ENCODE measurements around the gene ASB1. TPM values are rescaled to one million over a fixed set of nuclear protein-coding genes. Genes with fewer than 3 reads are reported as not detected.
A peak's percentile ranks its signal among the peaks of the same experiment; 100 is the strongest.

Gene ASB1
- total RNA-seq, 1 experiment from 2014 or later: 28.9 TPM

- CTCF ChIA-PET: no interaction called here
- intact Hi-C loops (cut with micrococcal nuclease): no loop called here
Measured at GRCh38 chr2:238381341-238382115, 45.2 kb upstream of the ASB1 start.

DNA sequence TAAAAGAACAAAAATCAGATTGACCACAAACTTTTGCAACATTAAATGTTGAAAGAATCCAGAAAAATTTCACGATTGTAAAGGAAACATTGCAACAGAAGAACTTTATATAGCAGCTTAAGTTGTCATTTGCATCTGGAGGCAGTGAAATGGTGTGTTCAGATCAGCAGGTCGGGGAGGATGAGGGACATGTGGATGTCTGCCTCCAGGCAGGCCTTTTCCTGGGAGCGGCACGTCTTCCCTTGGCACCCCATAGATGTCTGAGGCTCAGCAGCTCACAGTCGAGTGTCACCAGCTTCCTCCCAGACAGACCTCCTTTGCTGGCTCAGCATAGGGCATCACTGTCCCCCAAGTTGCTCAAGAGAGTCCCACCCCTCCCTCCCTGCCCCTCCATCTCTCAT lies 44.3 kb upstream of the ASB1 start:
- ATAC-seq (no peak), DNase-seq (no peak)
- Histone ChIP-seq H3K4me1 (ENCODE audit: insufficient read depth, low read length) (peaks cover 28% of the 10 kb centered on the region), H4K20me1 (ENCODE audit: low read length) (no peaks in the 10 kb centered on the region), H3K79me2 (ENCODE audit: low read length) (no peaks in the 10 kb centered on the region), H3K9me3 (ENCODE audit: low read length) (no peaks in the 10 kb centered on the region), H3K9ac (ENCODE audit: low read length) (no peak overlapping the region), H3K27me3 (ENCODE audit: low read length) (no peaks in the 10 kb centered on the region), H2AFZ (ENCODE audit: low read length) (no peak overlapping the region), H3K4me2 (ENCODE audit: low read length) (no peak overlapping the region), H3K9me2 (replicated peaks; ENCODE audit: low read length) (no peaks in the 10 kb centered on the region), H3K27ac (ENCODE audit: low read length) (no peak overlapping the region), H3K36me3 (ENCODE audit: low read depth, low read length) (no peaks in the 10 kb centered on the region), H3K4me3 (ENCODE audit: low read length) (no peak overlapping the region), H3F3A (ENCODE audit: low read length, unreplicated experiment) (peaks cover 8% of the 10 kb centered on the region)
- TF ChIP-seq EZH2 (IDR thresholded peaks at IDR 0.05; ENCODE audit: low read length, unreplicated experiment) (no peak), CTCF (conservative IDR thresholded peaks at IDR 0.05; ENCODE audit: low read depth, low read length) (no peak), EZH2phosphoT487 (IDR thresholded peaks at IDR 0.05; ENCODE audit: borderline replicate concordance, low read length) (no peak)
- intact Hi-C loops (cut with micrococcal nuclease): no loop called here
- ChIA-PET CTCF (no interaction called here), POLR2A (ENCODE audit: unreplicated experiment) (no interaction called here)
- no TSS peak for BruUV-seq (replicated peaks)

More at GRCh38 chr2:238381341-238382115, 45.2 kb upstream of the ASB1 start:
- no peaks in the 10 kb centered on the region for H3K79me2 ChIP-seq (ENCODE audit: low read length)
- no peaks in the 10 kb centered on the region for H4K20me1 ChIP-seq (ENCODE audit: low read length)
- peak overlapping the region; percentile 58 for H3K27ac ChIP-seq (ENCODE audit: low read length)
- H3K9ac ChIP-seq (ENCODE audit: low read length): no peak overlapping the region
- H3K9me3 ChIP-seq (ENCODE audit: low read length): no peaks in the 10 kb centered on the region
- peak overlapping the region; percentile 41 for H3K4me2 ChIP-seq (ENCODE audit: low read length)
- no peak overlapping the region for H3K4me3 ChIP-seq (ENCODE audit: low read length)
- H3K4me1 ChIP-seq (ENCODE audit: insufficient read depth, low read length): peaks cover 28% of the 10 kb centered on the region
- POLR2A ChIA-PET (ENCODE audit: unreplicated experiment): no interaction called here
- no peak for DNase-seq
- BruUV-seq (replicated peaks): no TSS peak
- H3K27me3 ChIP-seq (ENCODE audit: low read length): no peaks in the 10 kb centered on the region
- H3K9me2 ChIP-seq (replicated peaks; ENCODE audit: low read length): no peaks in the 10 kb centered on the region
- no peak overlapping the region for H2AFZ ChIP-seq (ENCODE audit: low read length)
- no peaks in the 10 kb centered on the region for H3K36me3 ChIP-seq (ENCODE audit: low read depth, low read length)
- no peak for ATAC-seq
- TF ChIP-seq EZH2 (IDR thresholded peaks at IDR 0.05; ENCODE audit: low read length, unreplicated experiment) (no peak), CTCF (conservative IDR thresholded peaks at IDR 0.05; ENCODE audit: low read depth, low read length) (no peak), EZH2phosphoT487 (IDR thresholded peaks at IDR 0.05; ENCODE audit: borderline replicate concordance, low read length) (no peak)
- peaks cover 8% of the 10 kb centered on the region for H3F3A ChIP-seq (ENCODE audit: low read length, unreplicated experiment)

DNA sequence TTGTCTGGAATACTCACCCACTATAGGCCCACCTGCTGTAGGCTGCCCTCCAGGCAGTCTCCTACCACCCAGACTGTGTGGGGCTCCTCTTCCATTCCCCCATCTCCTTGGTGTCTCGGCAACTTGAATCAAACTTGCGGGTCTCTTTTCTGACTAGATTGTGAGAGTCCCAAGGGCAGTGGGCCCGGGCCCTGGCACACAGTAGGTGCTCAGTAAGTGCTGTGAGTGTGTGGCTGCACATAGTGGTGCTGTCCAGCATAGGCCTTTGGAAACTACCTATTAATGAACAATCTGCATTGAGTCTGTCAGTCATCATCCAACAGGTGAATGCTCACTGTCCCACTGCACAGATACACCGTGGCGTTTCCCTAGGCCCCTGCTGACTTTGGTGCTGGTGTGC lies 43.6 kb upstream of the ASB1 start:
- CTCF ChIA-PET: no interaction called here
- intact Hi-C loops (cut with micrococcal nuclease): no loop called here
- POLR2A ChIA-PET (ENCODE audit: unreplicated experiment): no interaction called here

More for the DNA sequence above, 43.6 kb upstream of the ASB1 start:
- no TSS peak for BruUV-seq (replicated peaks)
- Histone ChIP-seq H3F3A (ENCODE audit: low read length, unreplicated experiment) (peaks cover 8% of the 10 kb centered on the region), H3K4me1 (ENCODE audit: insufficient read depth, low read length) (peaks cover 28% of the 10 kb centered on the region), H3K9ac (ENCODE audit: low read length) (no peak overlapping the region), H3K36me3 (ENCODE audit: low read depth, low read length) (no peaks in the 10 kb centered on the region), H2AFZ (ENCODE audit: low read length) (no peak overlapping the region), H3K4me2 (ENCODE audit: low read length) (no peak overlapping the region), H4K20me1 (ENCODE audit: low read length) (no peaks in the 10 kb centered on the region), H3K27me3 (ENCODE audit: low read length) (no peaks in the 10 kb centered on the region), H3K79me2 (ENCODE audit: low read length) (no peaks in the 10 kb centered on the region), H3K4me3 (ENCODE audit: low read length) (no peak overlapping the region), H3K9me2 (replicated peaks; ENCODE audit: low read length) (no peaks in the 10 kb centered on the region), H3K27ac (ENCODE audit: low read length) (no peak overlapping the region), H3K9me3 (ENCODE audit: low read length) (no peaks in the 10 kb centered on the region)
- ATAC-seq (no peak), DNase-seq (no peak)
- TF ChIP-seq EZH2phosphoT487 (IDR thresholded peaks at IDR 0.05; ENCODE audit: borderline replicate concordance, low read length): no peak
- no peak for TF ChIP-seq EZH2 (IDR thresholded peaks at IDR 0.05; ENCODE audit: low read length, unreplicated experiment)
- no peak for TF ChIP-seq CTCF (conservative IDR thresholded peaks at IDR 0.05; ENCODE audit: low read depth, low read length)
